Endothelial cell of umbilical vein (primary cell): Measurements from ENCODE around the gene RAG1.

ENCODE experiments used
- CTCF ChIP-seq, 2 donors: IDR thresholded peaks; 1 replicate in 1 of 2; 2 replicates in 1 of 2; pipeline ENCODE4 v1.5.1; 2011; ENCODE audit warnings: low read length in 2 of 2, mild to moderate bottlenecking in 2 of 2, moderate library complexity in 2 of 2, control low read depth in 1 of 2, inconsistent platforms in 1 of 2, low read depth in 1 of 2; ENCODE audit not compliant: insufficient read depth in 1 of 2; ENCODE audit errors: extremely low read depth in 1 of 2
- FOS ChIP-seq: IDR thresholded peaks from 2 replicates; pipeline ENCODE4 v1.6.1; 2011; ENCODE audit warnings: mild to moderate bottlenecking, low read length, moderate library complexity, borderline replicate concordance; ENCODE audit not compliant: insufficient read depth
- POLR2A ChIP-seq: IDR thresholded peaks from 2 replicates; pipeline ENCODE4 v1.6.1; 2012; ENCODE audit warnings: low read depth, mild to moderate bottlenecking, control low read depth, low read length
- POLR2AphosphoS5 ChIP-seq: IDR thresholded peaks from 2 replicates; pipeline ENCODE4 v1.6.1; 2012; ENCODE audit warnings: low read depth, mild to moderate bottlenecking, control low read depth, low read length, moderate library complexity; ENCODE audit not compliant: insufficient read depth
- TF ChIP-seq, protein P1 (sequence below): IDR thresholded peaks from 2 replicates; pipeline ENCODE4 v1.6.1; 2011; ENCODE audit not compliant: insufficient read depth, insufficient read length

GRCh38 chr11:36588099-36588498 is 20.3 kb downstream of the RAG1 start:
- no peak for TF ChIP-seq CTCF (IDR thresholded peaks at IDR 0.05; ENCODE audit: extremely low read depth in 1 of 2, insufficient read depth in 1 of 2, low read depth in 1 of 2, low read length in 2 of 2)
- TF ChIP-seq POLR2AphosphoS5, result no peak
- TF ChIP-seq POLR2A, result no peak
- TF ChIP-seq, protein P1, sequence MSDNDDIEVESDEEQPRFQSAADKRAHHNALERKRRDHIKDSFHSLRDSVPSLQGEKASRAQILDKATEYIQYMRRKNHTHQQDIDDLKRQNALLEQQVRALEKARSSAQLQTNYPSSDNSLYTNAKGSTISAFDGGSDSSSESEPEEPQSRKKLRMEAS, result no peak
- no peak for TF ChIP-seq FOS
